Testis (tissue), 3 donors: ENCODE results near the gene CBLB. TPM values are rescaled to one million over a fixed set of nuclear protein-coding genes. Genes with fewer than 3 reads are reported as not detected.
A peak's percentile ranks its signal among the peaks of the same experiment; 100 is the strongest.

Experiments
- DNase-seq: peaks from one replicate; pipeline ENCODE4 v3.0.0-alpha.2; 2019
- H3K27ac ChIP-seq, 2 donors: fragments of 200-600 bp; sonication (generic); one replicate each; pipeline ENCODE4 v1.5.1; 2019
- H3K27me3 ChIP-seq: fragments of 200-600 bp; sonication (generic); one replicate; pipeline ENCODE4 v1.5.1; 2019
- H3K36me3 ChIP-seq: fragments of 200-600 bp; sonication (generic); one replicate; pipeline ENCODE4 v1.5.1; 2017; ENCODE audit warnings: low read depth; ENCODE audit errors: missing control alignments
- H3K4me1 ChIP-seq: fragments of 200-600 bp; sonication (generic); one replicate; pipeline ENCODE4 v1.5.1; 2019
- H3K4me3 ChIP-seq, 2 donors: fragments of 200-600 bp; sonication (generic); one replicate each; pipeline ENCODE4 v1.5.1; 2017 to 2019
- H3K9me3 ChIP-seq: fragments of 200-600 bp; sonication (generic); one replicate; pipeline ENCODE4 v1.5.1; 2017
- CTCF ChIP-seq, 3 experiments: fragments of 450-650 bp in 2 of 3; fragments of 200-600 bp in 1 of 3; sonication (generic) in 1 of 3; IDR thresholded peaks; one replicate each; pipeline ENCODE4 v1.5.1; 2016 to 2019; ENCODE audit warnings: antibody characterized with exemption in 3 of 3, mild to moderate bottlenecking in 2 of 3, moderate library complexity in 1 of 3
- POLR2A ChIP-seq: fragments of 450-650 bp; IDR thresholded peaks from one replicate; pipeline ENCODE4 v1.6.1; 2017; ENCODE audit warnings: antibody characterized with exemption, mild to moderate bottlenecking, moderate library complexity
- WGBS, 2 donors: methylation state at CpG; one replicate each; pipeline ENCODE4 v1.1.5; 2018; 5-methylcytosine and 5-hydroxymethylcytosine counted together
- intact Hi-C: fragments of 100-400 bp; cut with DNase I; formaldehyde crosslinking; loops from one replicate; pipeline ENCODE4 v1.15.1; 2023; ENCODE audit warnings: low total_unique reads
- polyA plus RNA-seq: library from polyadenylated mRNA; stranded (reverse); fragments of 350-450 nt; fragmentation: Illumina TruSeq; extraction: RNeasy Lipid Tissue Mini Kit (QIAGEN cat#74804); gene quantifications from one replicate; pipeline ENCODE4 v1.2.3, GENCODE V29; 2014; ENCODE audit warnings: low read depth, low replicate concordance; ENCODE audit not compliant: insufficient read depth
- total RNA-seq, 2 donors: library from RNA; depleted of rRNA; stranded (reverse); fragments of >200 nt; gene quantifications; one replicate each; pipeline ENCODE4 v1.2.3, GENCODE V29; 2016

Gene CBLB
- total and polyA plus RNA-seq, 3 donors from 2014 or later, result 33.0 to 73.6 (median 65.9) TPM

- intact Hi-C loops, result no loop called here
- WGBS, 2 donors, result 88 to 98% methylated on average over 1 of the region's 1 CpG
- Histone ChIP-seq H3K27me3 (no peaks in the 10 kb centered on the region), H3K9me3 (no peaks in the 10 kb centered on the region), H3K4me3 (no peak overlapping the region), H3K4me1 (peaks cover 7% of the 10 kb centered on the region), H3K36me3 (no peaks in the 10 kb centered on the region), H3K27ac (no peak overlapping the region)
- no peak for TF ChIP-seq POLR2A
- TF ChIP-seq CTCF (IDR thresholded peaks at IDR 0.05), result no peak
- no peak for DNase-seq
Observed at GRCh38 chr3:105786990-105787389, 81.8 kb downstream of the CBLB start.

- no peak for DNase-seq
- H3K9me3 ChIP-seq, result no peaks in the 10 kb centered on the region
- peaks cover 5% of the 10 kb centered on the region for H3K4me1 ChIP-seq
- H3K4me3 ChIP-seq, result no peak overlapping the region
- no peak overlapping the region for H3K27ac ChIP-seq
- intact Hi-C loops, result no loop called here
- no peaks in the 10 kb centered on the region for H3K27me3 ChIP-seq
- TF ChIP-seq CTCF (IDR thresholded peaks at IDR 0.05) (no peak), POLR2A (no peak)
- H3K36me3 ChIP-seq, result no peaks in the 10 kb centered on the region
- WGBS, 2 donors, result 91 to 99% methylated on average over 4 of the region's 4 CpGs
Observed at GRCh38 chr3:105786241-105786640, 82.6 kb downstream of the CBLB start.

GRCh38 chr3:105785803-105786202, 83.0 kb downstream of the CBLB start:
- H3K4me1 ChIP-seq, result peaks cover 3% of the 10 kb centered on the region

GRCh38 chr3:105783631-105784030, 85.2 kb downstream of the CBLB start:
- TF ChIP-seq CTCF (IDR thresholded peaks at IDR 0.05), result no peak
- TF ChIP-seq POLR2A, result no peak
- Histone ChIP-seq H3K4me3 (no peak overlapping the region), H3K27ac (peak overlapping the region; percentile 13 to 63), H3K27me3 (no peaks in the 10 kb centered on the region), H3K4me1 (peaks cover 3% of the 10 kb centered on the region), H3K36me3 (no peaks in the 10 kb centered on the region), H3K9me3 (no peaks in the 10 kb centered on the region)
- no peak for DNase-seq
- intact Hi-C loops, result no loop called here

More at GRCh38 chr3:105785803-105786202, 83.0 kb downstream of the CBLB start:
- Histone ChIP-seq H3K4me3 (no peak overlapping the region), H3K36me3 (no peaks in the 10 kb centered on the region), H3K9me3 (no peaks in the 10 kb centered on the region), H3K27me3 (no peaks in the 10 kb centered on the region), H3K27ac (peak overlapping the region; percentile 51 to 63)
- WGBS, 2 donors, result 75 to 79% methylated on average over 3 of the region's 3 CpGs
- intact Hi-C loops, result no loop called here
- TF ChIP-seq POLR2A, result no peak
- TF ChIP-seq CTCF (IDR thresholded peaks at IDR 0.05), result no peak
- no peak for DNase-seq

- intact Hi-C loops, result no loop called here
- Histone ChIP-seq H3K27ac (no peak overlapping the region), H3K4me3 (no peak overlapping the region), H3K9me3 (no peaks in the 10 kb centered on the region), H3K4me1 (peaks cover 3% of the 10 kb centered on the region), H3K36me3 (no peaks in the 10 kb centered on the region), H3K27me3 (no peaks in the 10 kb centered on the region)
- TF ChIP-seq CTCF (IDR thresholded peaks at IDR 0.05), result no peak
- TF ChIP-seq POLR2A, result no peak
- no peak for DNase-seq
Observed at GRCh38 chr3:105781871-105782270, 86.9 kb downstream of the CBLB start.
